ENCODE measurements around the gene NFATC2IP.

- TF ChIP-seq CTCF (conservative IDR thresholded peaks at IDR 0.05; ENCODE audit: low read depth, low read length) (no peak), EZH2 (IDR thresholded peaks at IDR 0.05; ENCODE audit: borderline replicate concordance, low read depth, low read length, poor library complexity, severe bottlenecking) (no peak)
These were observed 32.2 kb downstream of the NFATC2IP start for GRCh38 chr16:28982949-28983348.

Data from A673 (cell line).